Islet precursor cell (in vitro differentiated cells): Measurements from ENCODE around the gene NT5C3B.
"Not testable (repeated sequence)": the region's sequence is repeated elsewhere in the genome, so short reads cannot be mapped to it uniquely, and the experiment has no call there.

Experiments used
- DNase-seq: peaks from one replicate; pipeline ENCODE4 v3.0.0-alpha.2; 2018

The NT5C3B gene

GRCh38 chr17:41837761-41838538 lies 1.9 kb upstream of the NT5C3B start, which contains the start of gene KLHL10:
Gene KLHL10, plus strand, starts transcription at chr17:41837825. Its CDS starts 108 bp downstream, at chr17:41837933.
- no peak for DNase-seq

DNA sequence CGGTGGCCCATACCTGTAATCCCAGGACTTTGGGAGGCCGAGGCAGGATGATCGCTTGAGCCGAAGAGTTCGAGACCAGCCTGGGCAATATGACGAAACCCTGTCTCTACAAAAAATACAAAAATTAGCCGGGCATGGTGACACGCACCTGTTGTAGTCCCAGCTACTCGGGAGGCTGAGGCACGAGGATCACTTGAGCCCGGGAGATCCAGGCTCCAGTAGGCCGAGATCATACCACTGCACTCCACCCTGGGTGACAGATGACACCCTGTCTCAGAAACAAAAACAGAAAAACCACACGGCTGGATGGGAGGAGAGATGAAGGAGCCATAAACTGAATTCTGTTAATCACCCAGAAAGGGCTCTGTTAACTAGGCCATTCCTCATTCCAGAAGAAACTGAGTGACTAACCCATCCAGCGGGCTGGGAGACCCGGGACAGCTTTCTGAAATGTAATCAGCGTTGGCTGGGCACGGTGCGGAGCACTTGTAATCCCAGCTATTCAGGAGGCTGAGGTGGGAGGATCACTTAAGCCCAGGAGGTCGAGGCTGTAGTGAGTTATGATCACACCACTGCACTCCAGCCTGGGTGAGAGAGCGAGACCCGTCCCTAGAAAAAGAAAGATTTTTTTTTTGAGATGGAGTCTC lies 641 bp upstream of the NT5C3B start:
- DNase-seq, result no peak

DNA sequence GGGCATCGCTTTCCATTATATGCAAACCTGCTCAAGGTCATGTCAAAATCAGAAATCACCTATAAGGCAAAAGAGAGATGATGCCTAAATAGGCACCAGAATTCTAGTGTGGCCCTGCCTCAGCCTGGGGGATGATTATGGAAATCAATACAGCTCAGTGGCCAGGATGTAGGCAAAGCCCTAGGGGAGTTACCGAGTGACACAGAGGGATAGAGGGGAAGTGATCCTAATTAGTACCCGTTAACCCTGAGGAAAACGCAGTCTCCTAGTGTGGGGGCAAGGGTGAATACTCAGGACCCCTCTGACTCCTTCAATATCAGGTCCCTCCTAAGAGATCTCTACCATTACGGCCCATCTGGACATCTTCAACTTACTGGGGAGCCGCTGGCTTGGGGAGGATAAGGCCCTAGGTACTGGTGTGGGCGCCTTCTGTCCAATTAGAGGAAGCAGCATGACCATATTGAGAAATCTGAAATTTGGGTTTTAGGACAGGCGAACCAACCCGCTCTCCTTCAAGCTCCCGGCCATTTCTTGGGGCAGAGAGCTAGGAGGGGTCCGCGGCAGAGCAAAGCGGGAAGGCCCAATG lies 725 bp downstream of the NT5C3B start:
- DNase-seq, result no peak

DNA sequence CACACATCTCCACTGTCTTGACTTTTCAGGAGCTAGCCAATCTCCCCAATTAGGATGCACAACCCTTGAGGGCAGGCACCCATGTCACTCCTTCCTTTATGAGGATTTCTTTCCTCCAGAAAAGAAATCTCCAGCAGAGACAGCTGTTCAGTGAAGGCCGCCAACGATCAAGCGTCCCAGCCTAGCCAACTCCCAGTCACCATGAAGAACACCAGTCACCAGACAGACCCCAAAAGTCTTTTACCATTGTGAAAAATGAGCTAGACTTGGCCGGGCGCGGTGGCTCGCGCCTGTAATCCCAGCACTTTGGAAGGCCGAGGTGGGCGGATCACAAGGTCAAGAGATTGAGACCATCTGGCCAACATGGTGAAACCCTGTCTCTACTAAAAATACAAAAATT lies 6.1 kb downstream of the NT5C3B start:
- DNase-seq, result not testable (repeated sequence)

DNA sequence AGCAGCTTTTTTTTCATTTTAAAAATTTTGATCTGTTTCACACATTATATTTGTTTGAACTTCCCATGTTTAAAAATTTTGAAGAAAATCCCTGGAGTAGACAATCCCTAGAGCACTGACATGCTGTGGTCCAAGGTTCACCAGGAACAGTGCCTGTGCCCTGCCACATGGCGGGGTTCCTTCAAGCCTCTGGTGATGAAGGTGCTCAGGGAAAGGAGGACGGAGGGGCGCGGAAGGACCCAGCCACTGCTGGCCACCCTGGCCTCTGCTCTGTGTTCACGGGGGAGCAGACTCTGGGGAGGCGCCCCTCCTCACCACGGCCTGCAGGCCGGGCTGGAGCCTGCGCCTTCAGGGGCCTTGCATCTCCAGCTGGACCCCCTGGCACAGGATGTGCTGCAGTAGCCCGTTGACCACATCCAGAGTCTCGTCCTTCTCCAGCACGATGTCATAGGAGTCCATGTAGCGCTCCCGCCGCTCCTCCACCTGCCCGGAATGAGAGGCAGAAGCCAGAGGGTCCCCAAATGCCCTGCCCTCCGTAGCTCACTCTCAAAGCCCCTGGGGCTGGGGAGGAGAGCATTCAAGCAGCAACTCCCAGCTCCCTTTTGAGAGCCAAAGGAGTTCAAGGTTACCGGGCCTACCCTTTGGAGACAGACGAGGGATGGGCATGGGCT lies 10.7 kb downstream of the NT5C3B start:
- DNase-seq, result no peak

GRCh38 chr17:41824086-41824485 lies 11.9 kb downstream of the NT5C3B start:
- no peak for DNase-seq

DNA sequence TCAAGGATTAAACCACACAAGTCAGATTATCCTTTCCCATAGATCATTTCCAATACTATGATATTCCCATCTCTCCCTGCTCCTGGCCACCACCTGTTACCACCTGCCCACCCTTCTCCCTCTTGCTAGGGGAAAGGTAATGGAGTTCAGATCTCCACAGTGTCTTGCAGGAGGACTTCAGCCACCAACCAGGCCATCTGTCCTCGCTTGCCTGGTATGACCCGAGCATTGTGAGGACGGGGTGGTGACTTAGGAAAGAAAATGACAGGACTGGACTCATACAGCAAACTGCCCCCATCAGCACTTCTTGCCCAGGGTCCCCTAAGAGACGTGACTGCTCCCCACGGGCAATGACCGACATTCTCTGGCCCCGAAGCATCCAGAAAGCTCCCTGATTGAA lies 12.5 kb downstream of the NT5C3B start:
- DNase-seq, result no peak

- DNase-seq, result no peak
These were observed 12.9 kb downstream of the NT5C3B start for GRCh38 chr17:41823141-41823524.

DNA sequence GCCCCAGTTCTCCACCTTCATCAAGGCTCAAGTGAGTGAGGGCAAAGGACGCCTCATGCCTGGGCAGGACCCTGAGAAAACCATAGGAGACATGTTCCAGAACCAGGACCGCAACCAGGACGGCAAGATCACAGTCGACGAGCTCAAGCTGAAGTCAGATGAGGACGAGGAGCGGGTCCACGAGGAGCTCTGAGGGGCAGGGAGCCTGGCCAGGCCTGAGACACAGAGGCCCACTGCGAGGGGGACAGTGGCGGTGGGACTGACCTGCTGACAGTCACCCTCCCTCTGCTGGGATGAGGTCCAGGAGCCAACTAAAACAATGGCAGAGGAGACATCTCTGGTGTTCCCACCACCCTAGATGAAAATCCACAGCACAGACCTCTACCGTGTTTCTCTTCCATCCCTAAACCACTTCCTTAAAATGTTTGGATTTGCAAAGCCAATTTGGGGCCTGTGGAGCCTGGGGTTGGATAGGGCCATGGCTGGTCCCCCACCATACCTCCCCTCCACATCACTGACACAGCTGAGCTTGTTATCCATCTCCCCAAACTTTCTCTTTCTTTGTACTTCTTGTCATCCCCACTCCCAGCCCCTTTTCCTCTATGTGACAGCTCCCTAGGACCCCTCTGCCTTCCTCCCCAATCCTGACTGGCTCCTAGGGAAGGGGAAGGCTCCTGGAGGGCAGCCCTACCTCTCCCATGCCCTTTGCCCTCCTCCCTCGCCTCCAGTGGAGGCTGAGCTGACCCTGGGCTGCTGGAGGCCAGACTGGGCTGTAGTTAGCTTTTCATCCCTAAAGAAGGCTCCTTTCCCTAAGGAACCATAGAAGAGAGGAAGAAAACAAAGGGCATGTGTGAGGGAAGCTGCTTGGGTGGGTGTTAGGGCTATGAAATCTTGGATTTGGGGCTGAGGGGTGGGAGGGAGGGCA lies 13.6 kb downstream of the NT5C3B start:
- no peak for DNase-seq

GRCh38 chr17:41821776-41822175 lies 14.3 kb downstream of the NT5C3B start:
- no peak for DNase-seq

DNA sequence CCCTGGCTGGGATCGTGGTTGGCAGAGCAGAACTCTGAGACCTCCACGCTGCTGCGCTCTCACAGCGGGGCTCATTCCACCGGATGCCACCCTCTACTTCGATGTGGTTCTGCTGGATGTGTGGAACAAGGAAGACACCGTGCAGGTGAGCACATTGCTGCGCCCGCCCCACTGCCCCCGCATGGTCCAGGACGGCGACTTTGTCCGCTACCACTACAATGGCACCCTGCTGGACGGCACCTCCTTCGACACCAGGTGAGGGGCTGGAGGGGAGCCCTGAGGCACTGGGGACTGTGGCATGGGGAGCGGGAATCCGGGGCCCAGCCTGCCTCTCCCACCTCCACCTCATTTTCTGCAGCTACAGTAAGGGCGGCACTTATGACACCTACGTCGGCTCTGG lies 18.0 kb downstream of the NT5C3B start:
- DNase-seq, result no peak

- DNase-seq, result no peak
These were observed 19.3 kb downstream of the NT5C3B start for GRCh38 chr17:41816637-41817320.

DNA sequence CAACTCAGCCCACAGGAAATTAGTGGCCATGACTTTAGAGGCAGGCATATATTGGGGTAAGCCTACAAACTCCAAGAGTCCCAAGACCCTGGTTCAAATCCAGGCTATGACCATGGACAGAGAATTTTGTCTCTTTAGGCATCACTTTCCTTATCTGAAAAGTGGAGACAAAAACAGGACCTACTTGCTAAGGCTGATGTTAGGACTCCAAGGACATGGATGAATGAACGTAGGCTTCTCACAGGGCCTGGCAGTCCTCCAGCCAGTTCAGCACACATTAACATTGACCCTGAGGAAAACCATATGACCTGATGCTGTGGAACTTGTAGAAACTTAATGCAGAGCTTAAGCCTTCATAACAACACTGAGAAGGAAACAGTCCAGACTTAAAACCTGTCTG lies 21.8 kb downstream of the NT5C3B start:
- DNase-seq, result no peak

GRCh38 chr17:41813699-41814124 lies 22.3 kb downstream of the NT5C3B start:
- no peak for DNase-seq

GRCh38 chr17:41813152-41813680 lies 22.8 kb downstream of the NT5C3B start:
- DNase-seq, result no peak

- DNase-seq, result peak; percentile 98
These were observed 23.5 kb downstream of the NT5C3B start, which contains the start of gene FKBP10 for GRCh38 chr17:41812381-41813151. Gene FKBP10, plus strand, starts transcription at chr17:41813004. Its CDS starts 31 bp downstream, at chr17:41813035.

GRCh38 chr17:41811549-41812380 lies 24.3 kb downstream of the NT5C3B start, which contains the start of gene P3H4:
Gene P3H4, minus strand, starts transcription at chr17:41811949. Its CDS starts 34 bp downstream, at chr17:41811915.
- peak; percentile 93 for DNase-seq

GRCh38 chr17:41810659-41811548 lies 25.1 kb downstream of the NT5C3B start:
- peak; percentile 71 for DNase-seq
